ENCODE measurements around the gene PLAU.

- TF ChIP-seq CTCF (IDR thresholded peaks at IDR 0.05; ENCODE audit: low read depth, low read length): no peak
- TF ChIP-seq EZH2phosphoT487 (IDR thresholded peaks at IDR 0.05; ENCODE audit: low read depth): no peak
Observed at GRCh38 chr10:73866621-73867020, 44.3 kb upstream of the PLAU start.
